K562 (cell line): Measurements from ENCODE around the gene BRINP1. TPM values are rescaled to one million over a fixed set of nuclear protein-coding genes. Genes with fewer than 3 reads are reported as not detected.

ENCODE experiments used
- ATAC-seq: fragments of 200-7000 bp; cut with Tn5 transposase; 3 replicates; pipeline ENCODE4 v1.9.1; 2020; ENCODE audit warnings: moderate library complexity
- BruUV-seq: library from RNA; stranded (reverse); fragments of 400-500 nt; replicated peaks from 2 replicates; lab custom pipeline; 2021; lab: Mats Ljungman, UMichigan
- CTCF ChIA-PET: fragments of 300-600 bp; formaldehyde crosslinking; extraction: SDS; loops from one replicate; lab custom pipeline; 2021; ENCODE audit warnings: low intra/inter-chr PET ratio; lab: Yijun Ruan, JAX
- POLR2A ChIA-PET: fragments of 300-600, 350-650 bp; sonication (Branson Sonifier 250); formaldehyde crosslinking; extraction: SDS; loops from one replicate; lab custom pipeline; 2021; ENCODE audit warnings: antibody characterized with exemption, inconsistent platforms; lab: Yijun Ruan, JAX
- DNase-seq, 4 experiments: peaks; one replicate each; pipeline versions ENCODE4 v3.0.0 to v3.0.0-alpha.2; 2011 to 2018; ENCODE audit warnings: low spot score in 3 of 4, mixed read lengths in 3 of 4; ENCODE audit errors: extremely low read depth in 1 of 4
- FAIRE-seq: peaks from 2 replicates; lab custom pipeline; 2011; peaks lifted over from hg19 to GRCh38; lab: Jason Lieb, UNC
- H2AFZ ChIP-seq: 2 replicates; pipeline ENCODE4 v1.6.0; 2011; ENCODE audit warnings: low read depth, low read length, control low read depth, inconsistent platforms
- H3K27ac ChIP-seq: fragments of 200-600 bp; 3 replicates; pipeline ENCODE4 v1.8.0; 2011; ENCODE audit warnings: low read depth, mild to moderate bottlenecking, control low read depth, inconsistent platforms, low read length, moderate library complexity, mixed read lengths; ENCODE audit errors: extremely low read depth
- H3K27me3 ChIP-seq, 2 experiments: fragments of 300-600 bp in 1 of 2; 2 replicates in 1 of 2; 3 replicates in 1 of 2; pipeline versions ENCODE4 v1.6.0 to v1.8.0; 2011; ENCODE audit warnings: inconsistent platforms in 2 of 2, low read length in 2 of 2, mild to moderate bottlenecking in 1 of 2, mixed read lengths in 1 of 2, moderate library complexity in 1 of 2; ENCODE audit not compliant: control insufficient read depth in 2 of 2, insufficient read depth in 2 of 2
- H3K36me3 ChIP-seq: fragments of 300-600 bp; 3 replicates; pipeline ENCODE4 v1.8.0; 2011; ENCODE audit warnings: mild to moderate bottlenecking, low read length, inconsistent platforms; ENCODE audit not compliant: control insufficient read depth, insufficient read depth
- H3K4me1 ChIP-seq, 2 experiments: fragments of 200-600 bp in 1 of 2; replicated peaks in 1 of 2; 2 replicates in 1 of 2; 3 replicates in 1 of 2; pipeline versions ENCODE4 v1.5.1 to v1.8.0; 2011; ENCODE audit warnings: inconsistent platforms in 2 of 2, low read length in 2 of 2, mild to moderate bottlenecking in 1 of 2, mixed read lengths in 1 of 2, moderate library complexity in 1 of 2; ENCODE audit not compliant: control insufficient read depth in 2 of 2, insufficient read depth in 2 of 2
- H3K4me2 ChIP-seq: 2 replicates; pipeline ENCODE4 v1.6.1; 2011; ENCODE audit warnings: low read length, control low read depth, inconsistent platforms, mixed read lengths; ENCODE audit not compliant: insufficient read depth
- H3K4me3 ChIP-seq: fragments of 200-600 bp; sonication (generic), shearing (Covaris generic); 2 replicates; pipeline ENCODE4 v1.5.1; 2016; ENCODE audit warnings: control low read depth, inconsistent platforms
- H3K79me2 ChIP-seq: fragments of 200-600 bp; 3 replicates; pipeline ENCODE4 v1.8.0; 2011; ENCODE audit warnings: low read length, inconsistent platforms; ENCODE audit not compliant: control insufficient read depth, insufficient read depth
- H3K9ac ChIP-seq, 2 experiments: 2 replicates each; pipeline versions ENCODE4 v1.6.0 to v1.6.1; 2011; ENCODE audit warnings: low read depth in 2 of 2, low read length in 2 of 2, control low read depth in 1 of 2, inconsistent platforms in 1 of 2, mild to moderate bottlenecking in 1 of 2, mixed read lengths in 1 of 2; ENCODE audit not compliant: insufficient read depth in 1 of 2
- H3K9me1 ChIP-seq: one replicate; pipeline ENCODE4 v1.6.0; 2011; ENCODE audit warnings: inconsistent platforms, mild to moderate bottlenecking, low read length, moderate library complexity; ENCODE audit not compliant: control insufficient read depth, insufficient read depth
- H3K9me3 ChIP-seq: replicated peaks from 2 replicates; pipeline ENCODE4 v1.5.1; 2011; ENCODE audit warnings: low read depth, low read length, inconsistent platforms; ENCODE audit not compliant: control insufficient read depth, insufficient read depth
- H4K20me1 ChIP-seq: replicated peaks from 2 replicates; pipeline ENCODE4 v1.6.1; 2011; ENCODE audit warnings: low read length, inconsistent platforms, mixed read lengths; ENCODE audit not compliant: control insufficient read depth, insufficient read depth
- CEBPG ChIP-seq, 3 experiments: fragments of 200-800 bp in 1 of 3; sonication (Bioruptor generic) in 1 of 3; sonication (generic) in 1 of 3; formaldehyde crosslinking in 1 of 3; IDR thresholded peaks in 2 of 3; conservative IDR thresholded peaks in 1 of 3; 2 replicates each; pipeline versions ENCODE4 v1.6.1 to v1.8.0; 2016 to 2022; ENCODE audit warnings: missing compliant biosample characterization in 2 of 3, missing genetic modification characterization in 2 of 3, mild to moderate bottlenecking in 1 of 3, missing genetic modification reagents in 1 of 3
- GTF3C2 ChIP-seq: IDR thresholded peaks from 3 replicates; pipeline ENCODE4 v1.6.1; 2011; ENCODE audit warnings: borderline replicate concordance, mild to moderate bottlenecking, moderate library complexity; ENCODE audit not compliant: insufficient read length; ENCODE audit errors: extremely low read depth
- WGBS: fragments of 100-300 bp; shearing (Covaris generic); methylation state at CpG from one replicate; pipeline ENCODE4 v1.1.6; 2016; ENCODE audit warnings: low coverage, mixed read lengths; ENCODE audit not compliant: insufficient coverage; ENCODE audit errors: missing lambda C conversion rate; 5-methylcytosine and 5-hydroxymethylcytosine counted together
- in situ Hi-C: fragments of 300-500 bp; cut with MboI; formaldehyde crosslinking; loops from 4 replicates; pipeline ENCODE4 v1.15.0; 2018; ENCODE audit warnings: inconsistent platforms, mixed read lengths
- intact Hi-C: fragments of 100-400 bp; cut with micrococcal nuclease; formaldehyde crosslinking; loops from 2 replicates; pipeline ENCODE4 v1.14.2; 2022
- polyA plus RNA-seq, 8 experiments: library from polyadenylated mRNA; depleted of rRNA in 4 of 8; stranded (reverse) in 5 of 8; unstranded in 3 of 8; fragments of >200 nt; fragmentation: Nextera tagmentation in 2 of 8; fragmentation: Illumina TruSeq in 1 of 8; extraction: Ambion mirVana in 2 of 8; extraction: Trizol in 1 of 8; gene quantifications; 2 replicates each; pipeline versions ENCODE4 v1.2.1 to v1.2.3, GENCODE V29; 2011 to 2014; ENCODE audit warnings: inconsistent platforms in 1 of 8, missing spikeins in 1 of 8
- total RNA-seq, 7 experiments: library from RNA; depleted of rRNA in 6 of 7; stranded (reverse); fragments of >200 nt in 6 of 7; fragmentation: Illumina TruSeq in 2 of 7; extraction: Trizol in 2 of 7; gene quantifications; 2 replicates each; pipeline versions ENCODE4 v1.2.1 to v1.2.3, GENCODE V29; 2011 to 2021; ENCODE audit warnings: low replicate concordance in 1 of 7

The BRINP1 gene
- total and polyA plus RNA-seq, 9 of the 15 experiments (the other 6 are each of a cell fraction or from before 2014, with no cell fraction given) = not detected

GRCh38 chr9:119197893-119198607 lies 171.2 kb downstream of the BRINP1 start:
- BruUV-seq = no TSS peak
- CTCF ChIA-PET = no interaction called here

More at GRCh38 chr9:119197893-119198607, 171.2 kb downstream of the BRINP1 start:
- Histone ChIP-seq H3K36me3 (no peaks in the 10 kb centered on the region), H3K4me2 (no peak overlapping the region), H3K9me3 (no peaks in the 10 kb centered on the region), H3K4me1 (no peaks in the 10 kb centered on the region), H3K27ac (no peak overlapping the region), H3K9me1 (no peaks in the 10 kb centered on the region), H3K79me2 (no peaks in the 10 kb centered on the region), H3K4me3 (no peak overlapping the region), H2AFZ (no peak overlapping the region), H3K27me3 (no peaks in the 10 kb centered on the region), H4K20me1 (no peaks in the 10 kb centered on the region), H3K9ac (no peak overlapping the region)
- no peak for DNase-seq
- no peak for ATAC-seq
- 5% methylated on average over 7 of the region's 7 CpGs for WGBS
- TF ChIP-seq GTF3C2 (no peak), CEBPG (CRISPR knock-in tag; IDR thresholded peaks at IDR 0.05) (no peak), CEBPG (tag; conservative IDR thresholded peaks at IDR 0.05 in 1 of 2, IDR thresholded peaks at IDR 0.05 in 1 of 2) (peak in 1 of 2 experiments; percentile 69; a peak in 2 of 4 replicates)
- no peak for FAIRE-seq
- intact Hi-C loops = no loop called here
- in situ Hi-C loops = no loop called here
- POLR2A ChIA-PET = no interaction called here
